Stimulated activated CD4-positive, alpha-beta T cell treated with anti-CD3 and anti-CD28 coated beads, Interleukin-12 subunit alpha, Interleukin-12 subunit beta, amount 100 ng/mL, for 48 hours (primary cell): ENCODE measurements around the gene CIBAR2.

Experiments used
- DNase-seq, 3 donors: peaks; one replicate each; pipeline ENCODE4 v3.0.0-alpha.2; 2020; ENCODE audit warnings: low read depth in 2 of 3, low spot score in 1 of 3

The CIBAR2 gene

DNA sequence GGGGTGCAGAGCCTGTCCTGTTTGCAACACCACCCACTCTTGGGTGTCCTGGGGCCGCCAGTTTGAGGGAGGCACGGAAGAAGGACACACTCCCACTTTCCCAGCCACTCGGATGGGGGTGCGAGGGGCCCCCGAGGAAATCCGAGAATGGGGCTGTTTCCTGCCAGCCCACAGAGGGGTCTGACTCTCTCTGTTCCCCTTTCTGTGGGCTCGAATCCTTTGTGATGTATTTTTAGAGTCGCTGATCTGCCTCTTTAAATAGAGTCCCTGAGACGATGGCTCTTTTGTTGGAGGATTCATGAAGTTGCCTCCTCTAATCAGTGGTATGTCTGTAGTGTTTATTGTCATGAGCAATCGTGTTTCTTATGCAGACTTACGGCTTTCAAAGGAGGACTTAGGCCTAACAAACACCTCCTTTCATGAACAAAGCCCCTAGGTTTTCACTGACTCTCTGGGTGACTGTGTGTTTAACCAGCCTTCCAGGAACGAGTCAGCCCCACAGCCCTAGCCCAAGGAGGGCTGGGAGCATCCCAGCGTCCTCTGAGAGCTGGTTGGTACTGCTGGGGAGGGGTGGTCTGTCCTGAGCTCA is 29.1 kb downstream of the CIBAR2 start:
- no peak for DNase-seq

- DNase-seq: no peak
Measured at GRCh38 chr16:85082173-85083050, 29.9 kb downstream of the CIBAR2 start.

DNA sequence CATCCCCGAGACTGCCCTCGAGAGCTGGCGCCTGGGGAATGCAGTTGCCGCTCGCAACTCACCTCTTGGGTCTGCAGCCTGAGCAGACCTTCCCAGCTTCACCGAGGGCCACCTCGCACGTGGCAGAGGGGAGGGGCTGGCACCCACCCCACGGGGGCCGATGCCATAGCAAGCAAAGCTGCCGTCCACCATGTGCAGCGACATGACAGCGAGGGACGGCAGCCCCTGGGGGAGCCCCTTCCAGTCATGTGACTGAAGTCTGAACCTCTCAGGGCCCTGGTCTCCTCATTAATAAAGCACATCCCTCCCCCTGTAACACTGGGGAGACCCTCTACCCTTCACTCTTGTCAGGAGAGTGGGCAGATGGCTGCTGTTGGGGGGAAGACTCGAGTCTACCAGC is 30.5 kb downstream of the CIBAR2 start:
- DNase-seq: no peak

DNA sequence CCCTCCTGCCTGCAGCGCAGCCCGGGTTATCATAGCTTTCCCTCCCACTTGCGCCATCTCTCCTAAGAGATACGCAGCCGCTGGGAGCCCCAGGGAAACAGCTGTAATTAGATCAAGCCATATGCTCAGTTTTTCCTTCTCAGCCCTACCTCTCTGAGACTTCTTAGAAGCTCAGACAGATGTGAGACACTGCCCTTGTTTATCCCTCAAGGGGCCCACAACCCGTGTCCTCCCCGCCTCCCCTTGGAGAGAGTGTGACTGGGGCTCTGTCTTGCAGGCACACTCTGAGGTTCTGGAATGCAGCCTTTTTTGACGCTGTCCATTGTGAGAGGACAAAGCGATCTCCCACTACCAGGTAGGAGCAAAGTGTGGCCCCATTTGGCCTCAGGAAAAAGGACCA is 31.2 kb downstream of the CIBAR2 start:
- no peak for DNase-seq

GRCh38 chr16:85079785-85080570 is 32.3 kb downstream of the CIBAR2 start:
- DNase-seq: no peak

- no peak for DNase-seq
Measured at GRCh38 chr16:85078952-85079351, 33.3 kb downstream of the CIBAR2 start.

DNA sequence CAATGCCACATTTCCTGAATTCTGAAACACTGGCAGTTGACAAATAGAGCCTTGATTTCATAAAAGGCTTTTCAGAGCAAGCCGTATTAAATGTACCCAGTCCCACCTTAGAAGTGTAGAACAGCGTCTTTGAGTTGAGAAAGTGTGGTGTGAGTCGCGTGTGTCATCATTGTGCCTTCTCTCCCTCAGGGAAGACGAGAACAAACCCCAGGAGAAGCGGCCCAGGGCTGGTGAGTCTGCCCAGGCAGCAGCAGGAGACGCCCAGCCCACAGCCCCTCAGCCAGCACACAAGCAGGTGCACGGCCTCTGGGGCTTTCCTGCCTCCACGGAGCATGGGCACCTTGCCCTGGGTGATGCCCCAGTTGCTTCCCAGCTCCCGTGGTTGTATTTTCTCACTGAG is 34.0 kb downstream of the CIBAR2 start:
- DNase-seq: no peak

DNA sequence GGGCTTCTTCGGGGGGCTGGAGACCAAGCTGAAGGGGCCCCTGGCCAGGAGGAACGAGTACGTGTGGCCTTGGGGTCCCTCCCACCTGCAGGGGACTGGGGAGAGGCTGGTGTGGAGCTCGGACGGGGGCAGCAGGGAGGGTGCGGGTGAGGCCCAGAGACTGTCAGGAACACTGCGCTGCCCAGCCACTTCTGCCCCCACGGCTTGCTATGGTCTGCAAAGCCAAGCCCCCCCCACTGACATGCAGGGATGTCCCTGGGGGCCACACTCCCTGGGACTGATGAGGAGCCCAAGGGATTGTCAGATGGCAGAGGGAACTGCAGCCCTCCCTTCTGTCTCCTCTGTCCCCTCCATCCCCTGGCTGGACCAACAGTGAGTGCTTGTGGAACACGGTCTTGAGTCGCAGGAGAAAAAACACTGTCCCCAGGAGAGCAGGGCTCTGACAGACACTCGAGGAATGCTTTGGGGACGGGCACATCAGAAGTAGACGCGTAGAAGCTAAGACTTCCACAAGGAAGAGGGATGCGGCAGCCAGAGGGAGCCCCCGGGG is 34.6 kb downstream of the CIBAR2 start:
- no peak for DNase-seq

DNA sequence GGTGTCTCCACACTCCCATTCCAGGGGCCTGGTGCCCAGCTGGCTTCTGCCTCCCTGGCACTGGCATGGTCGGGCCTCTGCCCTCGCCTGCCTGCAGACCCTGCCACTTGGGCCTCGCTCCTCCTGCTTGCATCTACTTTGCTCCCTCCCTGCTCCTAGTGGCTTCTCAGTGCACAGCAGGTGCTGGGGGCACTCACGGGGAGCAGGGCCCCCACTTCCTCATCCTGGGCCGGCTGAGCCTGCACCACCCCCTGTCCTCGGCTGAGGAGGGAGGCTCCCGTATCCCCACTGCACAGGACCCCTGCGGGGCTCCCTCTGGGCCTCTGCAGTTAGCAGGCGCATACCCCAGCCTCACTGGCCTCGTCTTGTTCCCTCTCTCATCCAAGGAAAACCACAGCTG is 35.2 kb downstream of the CIBAR2 start:
- DNase-seq: no peak

GRCh38 chr16:85075236-85075924 is 36.9 kb downstream of the CIBAR2 start:
- no peak for DNase-seq

DNA sequence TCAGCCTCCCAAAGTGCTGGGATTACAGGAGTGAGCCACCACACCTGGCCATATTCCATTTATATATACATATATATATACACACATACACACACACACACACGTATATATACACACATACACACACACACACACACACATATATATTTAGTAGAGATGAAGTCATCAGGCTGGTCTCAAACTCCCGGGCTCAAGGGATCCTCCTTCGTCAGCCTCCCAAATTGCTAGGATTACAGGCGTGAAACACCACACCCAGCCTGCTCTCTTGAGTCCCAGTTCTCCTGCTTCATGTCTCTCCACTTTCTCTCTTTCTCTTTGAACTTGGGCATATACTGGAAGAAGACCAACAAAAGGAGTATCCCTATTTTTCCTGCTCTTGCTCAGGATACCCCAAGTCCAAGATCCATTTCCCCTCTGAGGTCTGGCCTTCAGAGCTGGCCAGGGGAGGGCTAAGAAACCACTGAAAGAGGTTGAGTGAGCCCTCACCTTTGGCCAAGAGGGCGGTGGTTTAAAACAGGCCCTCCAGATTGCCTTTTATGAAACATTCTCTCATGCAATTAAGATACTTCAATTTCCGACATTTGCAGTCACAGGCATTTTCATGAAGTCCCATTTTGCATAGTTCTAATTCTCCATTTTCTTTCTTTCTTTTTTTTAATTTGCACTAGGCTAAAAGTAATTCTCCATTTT is 37.9 kb downstream of the CIBAR2 start:
- DNase-seq: no peak

- DNase-seq: no peak
Measured at GRCh38 chr16:85072947-85073346, 39.3 kb downstream of the CIBAR2 start.

- DNase-seq: no peak
Measured at GRCh38 chr16:85072076-85072860, 40.0 kb downstream of the CIBAR2 start.

DNA sequence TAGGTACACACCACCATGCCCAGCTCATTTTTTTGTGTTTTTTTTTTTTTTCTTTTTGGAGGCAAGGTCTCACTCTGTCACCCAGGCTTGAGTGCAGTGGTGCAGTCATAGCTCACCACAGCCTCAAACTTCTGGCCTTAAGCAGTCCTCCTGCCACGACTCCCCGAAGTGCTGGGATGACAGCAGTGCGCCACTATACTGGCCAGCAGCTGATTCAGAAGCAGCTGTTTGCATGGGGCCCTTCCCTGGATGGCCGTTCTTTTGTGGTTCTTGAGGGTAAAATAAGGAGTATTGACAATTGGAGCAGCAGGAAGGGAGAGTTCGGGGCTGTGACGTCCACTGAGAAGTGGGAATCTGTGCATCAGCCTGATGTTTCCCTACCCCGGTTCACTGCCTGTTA is 43.1 kb downstream of the CIBAR2 start:
- no peak for DNase-seq

DNA sequence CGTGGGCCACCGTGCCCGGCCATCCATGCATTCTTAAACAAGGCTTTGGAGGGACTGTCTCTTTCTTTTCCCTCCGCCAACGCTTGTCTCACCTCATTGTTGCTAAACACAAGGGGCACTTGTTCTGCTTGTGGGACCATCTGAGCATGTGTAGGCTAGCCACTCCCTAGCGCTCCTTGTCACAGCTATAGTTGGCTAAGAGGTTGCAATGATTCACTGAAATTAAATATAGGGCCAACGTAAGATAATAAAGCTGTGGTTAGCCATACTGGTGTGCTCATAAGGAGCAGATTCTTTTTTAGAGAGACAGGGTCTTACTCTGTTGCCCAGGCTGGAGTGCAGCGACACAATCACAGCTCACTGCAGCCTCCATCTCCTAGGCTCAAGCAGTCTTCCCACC is 43.5 kb downstream of the CIBAR2 start:
- DNase-seq: no peak

DNA sequence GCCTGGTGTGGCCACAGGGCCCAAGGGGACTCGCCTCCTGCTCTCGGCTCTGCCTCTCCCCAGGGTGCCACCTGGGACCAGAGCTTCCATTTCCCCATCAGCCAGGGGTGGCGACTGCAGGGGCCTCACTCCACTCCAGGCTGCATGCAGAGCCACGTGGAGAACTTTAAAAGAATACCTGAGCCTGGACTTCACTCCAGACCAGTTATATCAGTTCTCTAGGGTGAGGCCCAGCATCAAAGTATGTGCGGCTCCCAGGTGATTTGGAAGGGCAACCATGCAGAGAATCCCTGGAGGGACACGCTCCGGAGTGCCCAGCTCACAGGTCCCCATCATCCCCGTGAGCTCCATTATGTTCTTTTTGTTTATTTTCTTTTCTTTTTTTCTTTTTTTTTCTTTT is 44.8 kb downstream of the CIBAR2 start:
- no peak for DNase-seq

- no peak for DNase-seq
Measured at GRCh38 chr16:85067024-85067423, 45.2 kb downstream of the CIBAR2 start.

DNA sequence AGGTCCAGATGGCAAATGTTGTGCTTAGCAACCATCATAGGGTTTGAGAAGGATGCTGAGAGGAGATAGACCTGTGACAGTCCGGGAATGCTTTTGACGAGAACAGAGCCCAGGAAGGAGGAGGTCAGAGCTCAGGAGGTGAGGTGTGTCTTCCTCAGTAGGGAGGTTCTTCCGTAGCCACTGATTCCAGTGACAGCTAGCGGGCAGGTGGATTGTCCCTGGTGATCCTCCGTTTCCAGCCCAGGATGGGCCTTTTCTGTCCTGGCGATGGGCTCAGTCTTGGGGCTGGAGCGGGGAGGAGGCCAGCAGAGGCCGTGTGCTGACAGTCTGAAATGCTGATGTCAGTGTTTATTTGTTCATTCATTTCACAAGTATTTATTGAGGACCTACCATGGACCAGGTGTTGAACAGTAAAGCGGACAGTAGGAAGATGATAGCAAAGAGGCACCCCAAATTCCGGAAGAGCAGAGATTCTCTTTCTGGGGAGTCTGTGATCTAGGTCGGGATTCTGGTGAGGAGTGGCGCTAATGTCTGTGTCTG is 45.9 kb downstream of the CIBAR2 start:
- no peak for DNase-seq

DNA sequence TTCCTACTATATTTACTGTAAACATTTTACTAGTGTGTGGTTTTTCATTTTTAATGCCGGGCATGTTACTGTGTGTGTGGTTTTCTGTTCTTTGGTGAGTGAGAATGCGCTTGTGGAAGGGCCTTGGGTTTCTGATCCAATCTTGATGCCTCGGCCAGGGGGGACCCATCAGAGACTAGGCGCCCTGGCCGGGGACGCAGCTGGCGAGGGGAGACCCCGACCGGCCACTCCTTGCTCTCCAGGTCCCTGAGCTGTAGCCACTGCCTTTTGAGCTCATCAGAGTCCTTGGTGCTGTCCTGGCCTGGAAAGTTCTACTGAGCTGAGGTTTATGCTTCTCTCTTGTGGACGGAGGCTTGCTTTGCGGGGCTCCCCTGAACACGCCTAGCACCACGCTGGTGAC is 47.2 kb downstream of the CIBAR2 start:
- DNase-seq: no peak

DNA sequence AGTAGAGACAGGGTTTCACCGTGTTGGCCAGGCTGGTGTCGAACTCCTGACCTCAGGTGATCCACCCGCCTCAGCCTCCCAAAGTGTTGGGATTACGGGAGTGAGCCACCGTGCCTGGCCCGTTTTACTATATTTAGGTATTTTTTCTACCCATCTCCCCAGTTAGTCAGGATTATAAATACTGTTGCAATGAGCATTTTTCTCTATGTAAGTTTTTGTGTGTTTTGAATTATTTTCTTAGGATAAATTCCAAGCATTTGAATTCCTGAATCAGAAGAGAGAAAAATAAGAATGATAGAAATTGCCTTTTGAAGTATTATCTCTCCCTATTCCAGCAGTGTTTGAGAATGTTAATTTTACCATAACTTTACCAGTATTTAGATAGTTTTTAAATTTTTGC is 48.1 kb downstream of the CIBAR2 start:
- DNase-seq: no peak
